WTC11 (cell line): ENCODE data around the gene EFNA5. TPM values are rescaled to one million over a fixed set of nuclear protein-coding genes. Genes with fewer than 3 reads are reported as not detected.

Experiments used
- ATAC-seq: fragments of 200-7000 bp; cut with Tn5 transposase; 2 replicates; pipeline ENCODE4 v1.10.0; 2021; ENCODE audit warnings: mild to moderate bottlenecking, moderate library complexity
- CTCF ChIA-PET: fragments of 300-600 bp; sonication (Branson Sonifier 250); formaldehyde crosslinking; loops from one replicate; lab custom pipeline; 2021; ENCODE audit warnings: antibody characterized with exemption; lab: Charles Lee
- POLR2A ChIA-PET: fragments of 350-600 bp; sonication (Branson Sonifier 250); formaldehyde crosslinking; loops from one replicate; lab custom pipeline; 2021; ENCODE audit warnings: antibody characterized with exemption; lab: Charles Lee
- DNase-seq: peaks from one replicate; pipeline ENCODE4 v3.0.0; 2021; ENCODE audit warnings: low spot score
- H3K27ac Mint-ChIP-seq: 2 replicates; pipeline ENCODE4 v1.8.0; 2021; ENCODE audit warnings: mixed read lengths
- H3K27me3 Mint-ChIP-seq: 2 replicates; pipeline ENCODE4 v1.8.0; 2021; ENCODE audit warnings: low read depth, mild to moderate bottlenecking, moderate library complexity, mixed read lengths
- H3K36me3 Mint-ChIP-seq: 2 replicates; pipeline ENCODE4 v1.8.0; 2021; ENCODE audit warnings: mixed read lengths
- H3K4me1 Mint-ChIP-seq: 2 replicates; pipeline ENCODE4 v1.8.0; 2022; ENCODE audit warnings: mixed read lengths
- H3K4me3 Mint-ChIP-seq: 2 replicates; pipeline ENCODE4 v1.8.0; 2021; ENCODE audit warnings: mild to moderate bottlenecking, moderate library complexity, mixed read lengths
- H3K9me3 Mint-ChIP-seq: 2 replicates; pipeline ENCODE4 v1.8.0; 2021; ENCODE audit warnings: mixed read lengths
- AFF4 ChIP-seq: sonication (generic); formaldehyde crosslinking; IDR thresholded peaks from 2 replicates; pipeline ENCODE4 v1.8.1; 2023; ENCODE audit warnings: mild to moderate bottlenecking, missing genetic modification reagents, borderline replicate concordance
- ATF3 ChIP-seq: sonication (generic); formaldehyde crosslinking; conservative IDR thresholded peaks from 2 replicates; pipeline ENCODE4 v1.8.1; 2022; ENCODE audit warnings: mild to moderate bottlenecking, missing genetic modification reagents
- CBFB ChIP-seq: sonication (generic); formaldehyde crosslinking; IDR thresholded peaks from 2 replicates; pipeline ENCODE4 v1.8.1; 2022; ENCODE audit warnings: mild to moderate bottlenecking, low read depth, missing genetic modification reagents
- ELF4 ChIP-seq: sonication (generic); formaldehyde crosslinking; IDR thresholded peaks from 2 replicates; pipeline ENCODE4 v1.8.1; 2022; ENCODE audit warnings: low read depth, mild to moderate bottlenecking, moderate library complexity, missing genetic modification reagents
- ESRRA ChIP-seq: sonication (generic); formaldehyde crosslinking; IDR thresholded peaks from 2 replicates; pipeline ENCODE4 v1.8.1; 2022; ENCODE audit warnings: mild to moderate bottlenecking, missing genetic modification reagents, borderline replicate concordance
- FOXP1 ChIP-seq: sonication (generic); formaldehyde crosslinking; IDR thresholded peaks from 2 replicates; pipeline ENCODE4 v1.8.0; 2022; ENCODE audit warnings: missing genetic modification reagents, mild to moderate bottlenecking, moderate library complexity, borderline replicate concordance
- GRHL2 ChIP-seq: fragments of 250-450 bp; sonication (Bioruptor Pico); IDR thresholded peaks from 2 replicates; pipeline ENCODE4 v1.8.0; 2022; ENCODE audit warnings: mild to moderate bottlenecking, moderate library complexity; ENCODE audit not compliant: insufficient replicate concordance, severe bottlenecking
- IRF1 ChIP-seq: sonication (generic); formaldehyde crosslinking; IDR thresholded peaks from 2 replicates; pipeline ENCODE4 v1.8.0; 2023; ENCODE audit warnings: missing genetic modification reagents
- IRF2 ChIP-seq: sonication (generic); formaldehyde crosslinking; IDR thresholded peaks from 2 replicates; pipeline ENCODE4 v1.8.0; 2022; ENCODE audit warnings: low read depth, missing genetic modification reagents, borderline replicate concordance
- JUN ChIP-seq: sonication (generic); formaldehyde crosslinking; IDR thresholded peaks from 2 replicates; pipeline ENCODE4 v1.8.0; 2023; ENCODE audit warnings: mild to moderate bottlenecking, missing genetic modification reagents
- OVOL2 ChIP-seq: fragments of 250-450 bp; sonication (Bioruptor Pico); IDR thresholded peaks from 2 replicates; pipeline ENCODE4 v1.9.0; 2021; ENCODE audit warnings: mild to moderate bottlenecking, borderline replicate concordance
- PREB ChIP-seq: sonication (generic); formaldehyde crosslinking; IDR thresholded peaks from 2 replicates; pipeline ENCODE4 v1.8.1; 2022; ENCODE audit warnings: mild to moderate bottlenecking, missing genetic modification reagents, moderate library complexity, borderline replicate concordance
- RORB ChIP-seq: fragments of 250-450 bp; sonication (Bioruptor Pico); IDR thresholded peaks from 2 replicates; pipeline ENCODE4 v1.9.0; 2021; ENCODE audit warnings: mild to moderate bottlenecking
- STAT6 ChIP-seq: sonication (generic); formaldehyde crosslinking; conservative IDR thresholded peaks from 2 replicates; pipeline ENCODE4 v1.8.1; 2023; ENCODE audit warnings: mild to moderate bottlenecking, low read depth, missing genetic modification reagents, moderate library complexity
- USF1 ChIP-seq: sonication (generic); formaldehyde crosslinking; IDR thresholded peaks from 2 replicates; pipeline ENCODE4 v1.8.0; 2022; ENCODE audit warnings: mild to moderate bottlenecking, missing genetic modification reagents
- USF2 ChIP-seq: sonication (generic); formaldehyde crosslinking; IDR thresholded peaks from 2 replicates; pipeline ENCODE4 v1.8.1; 2023; ENCODE audit warnings: mild to moderate bottlenecking, missing genetic modification reagents, moderate library complexity
- ZNF138 ChIP-seq: sonication (generic); formaldehyde crosslinking; conservative IDR thresholded peaks from 2 replicates; pipeline ENCODE4 v1.8.1; 2022; ENCODE audit warnings: mild to moderate bottlenecking, moderate library complexity, missing genetic modification reagents
- ZNF317 ChIP-seq: sonication (generic); formaldehyde crosslinking; IDR thresholded peaks from 2 replicates; pipeline ENCODE4 v1.8.1; 2023; ENCODE audit warnings: low read depth, mild to moderate bottlenecking, moderate library complexity, missing genetic modification reagents, borderline replicate concordance
- ZNF532 ChIP-seq: fragments of 250-450 bp; sonication (Bioruptor Pico); IDR thresholded peaks from 2 replicates; pipeline ENCODE4 v1.9.0; 2021; ENCODE audit warnings: mild to moderate bottlenecking, borderline replicate concordance
- total RNA-seq: library from RNA; stranded (reverse); gene quantifications from 3 replicates; pipeline ENCODE4 v1.2.3, GENCODE V29; 2021

Gene EFNA5
- total RNA-seq, 1 experiment from 2014 or later: 17.4 TPM

GRCh38 chr5:107463731-107464130, 207.0 kb downstream of the EFNA5 start (continued):
- TF ChIP-seq FOXP1 (no peak), ZNF317 (CRISPR knock-in tag) (no peak)

- ChIA-PET POLR2A (no interaction called here), CTCF (interaction anchor here (1.5 kb wide), 1 partner anchor 110 kb away, joined by 7 read pairs; no protein-coding TSS in a partner anchor)
- DNase-seq (no peak), ATAC-seq (no peak)
- no peak overlapping the region for H3K4me3 Mint-ChIP-seq
- H3K27ac Mint-ChIP-seq: no peak overlapping the region
- peaks cover 7% of the 10 kb centered on the region; the same call in 1 of the 2 replicates for H3K9me3 Mint-ChIP-seq
- peaks cover 4% of the 10 kb centered on the region for H3K36me3 Mint-ChIP-seq
- H3K27me3 Mint-ChIP-seq: no peaks in the 10 kb centered on the region
- peaks cover 75% of the 10 kb centered on the region for H3K4me1 Mint-ChIP-seq
- TF ChIP-seq USF1 (CRISPR knock-in tag) (no peak), IRF1 (CRISPR knock-in tag) (no peak), OVOL2 (CRISPR knock-in tag) (no peak), STAT6 (CRISPR knock-in tag) (no peak), PREB (no peak), ELF4 (CRISPR knock-in tag) (no peak), ZNF532 (CRISPR knock-in tag) (no peak), ZNF138 (CRISPR knock-in tag) (no peak), ATF3 (CRISPR knock-in tag) (no peak), CBFB (no peak), JUN (CRISPR knock-in tag) (no peak), GRHL2 (CRISPR knock-in tag) (no peak), IRF2 (CRISPR knock-in tag) (no peak), AFF4 (CRISPR knock-in tag) (no peak), USF2 (CRISPR knock-in tag) (no peak), ESRRA (no peak), RORB (CRISPR knock-in tag) (no peak)
Observed at GRCh38 chr5:107461770-107462169, 209.0 kb downstream of the EFNA5 start.
